ENCODE data around the gene USP38.
"Not testable (repeated sequence)": the region's sequence is repeated elsewhere in the genome, so short reads cannot be mapped to it uniquely, and the experiment has no call there.

Gene USP38

DNA sequence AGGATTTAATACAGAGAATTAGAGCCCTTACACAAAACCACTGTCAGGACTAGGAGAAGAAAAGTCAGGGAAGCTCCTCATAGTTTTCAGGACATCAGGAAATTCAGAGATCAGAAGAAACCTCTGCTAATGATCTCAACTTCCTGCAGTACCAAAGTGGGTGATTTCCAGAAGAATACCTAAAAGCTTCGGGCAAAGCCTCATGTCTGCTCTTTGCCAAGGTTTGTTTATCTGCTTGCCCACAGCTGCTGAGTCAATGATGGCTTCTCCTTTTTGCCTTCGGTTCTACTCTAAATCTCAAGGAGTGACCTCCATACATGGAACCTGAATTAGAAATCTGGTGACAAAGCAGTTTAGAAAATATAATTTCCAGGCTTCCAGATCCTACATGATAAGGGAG is 68.4 kb downstream of the USP38 start:
- H3K4me3 ChIP-seq (ENCODE audit: low read length) = no peak overlapping the region
- DNase-seq (ENCODE audit: low read depth, low spot score) = no peak

DNA sequence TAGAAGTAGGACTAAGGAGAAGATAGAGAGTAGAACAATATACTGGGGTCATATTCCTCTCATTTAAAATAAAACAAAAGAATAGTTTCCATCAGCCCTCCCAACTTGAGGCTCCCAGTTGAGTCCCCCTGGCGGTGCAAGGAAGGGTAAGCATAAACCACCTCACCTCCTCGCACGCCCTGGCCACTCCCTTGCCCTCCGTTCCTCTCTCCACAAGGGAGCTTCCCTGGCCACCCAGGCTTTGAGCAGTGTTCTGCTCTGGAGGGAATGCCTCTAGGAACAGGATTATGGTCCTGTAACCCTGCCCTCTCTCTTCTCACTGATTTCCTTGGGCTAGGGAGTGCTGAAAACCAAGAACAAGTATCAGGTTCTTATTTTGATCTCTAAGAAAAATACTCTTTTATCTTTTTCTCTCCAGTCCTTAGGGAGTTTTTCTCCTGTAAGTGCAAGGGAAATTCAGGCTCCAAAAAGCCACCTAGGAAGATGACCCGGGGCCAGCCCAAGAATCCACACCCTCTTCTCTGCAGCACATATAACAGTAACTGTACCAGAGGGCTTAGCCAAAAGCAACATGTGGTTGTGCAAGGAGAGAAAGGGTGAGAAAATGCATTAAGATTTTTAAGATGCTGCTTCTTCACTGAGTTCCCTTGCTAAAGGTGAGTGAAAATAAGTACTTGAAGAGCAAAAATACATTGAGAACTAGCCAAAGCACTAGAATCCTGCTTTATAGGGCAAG is 69.9 kb downstream of the USP38 start:
- DNase-seq (ENCODE audit: low read depth, low spot score) = no peak
- H3K4me3 ChIP-seq (ENCODE audit: low read length) = no peak overlapping the region

DNA sequence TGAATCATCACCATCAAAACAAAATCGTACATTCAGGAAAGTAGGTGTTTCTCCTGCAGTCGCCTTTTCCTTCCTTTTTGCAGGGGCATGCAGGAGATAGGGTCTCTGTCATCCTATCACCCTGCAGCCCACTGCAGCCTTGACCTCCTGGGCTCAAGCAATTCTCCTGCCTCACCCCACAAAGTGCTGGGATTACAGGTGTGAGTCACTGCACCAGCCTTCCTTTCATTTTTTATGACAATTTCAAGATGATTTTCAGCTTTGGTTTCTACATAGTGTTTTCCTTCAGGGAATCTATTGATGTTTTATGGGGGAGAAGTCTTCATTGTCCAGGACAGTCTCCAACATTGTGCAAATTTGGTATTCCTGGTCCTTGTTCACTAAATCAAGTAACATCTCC is 71.7 kb downstream of the USP38 start:
- H3K4me3 ChIP-seq (ENCODE audit: low read length) = no peak overlapping the region
- no peak for DNase-seq (ENCODE audit: low read depth, low spot score)

DNA sequence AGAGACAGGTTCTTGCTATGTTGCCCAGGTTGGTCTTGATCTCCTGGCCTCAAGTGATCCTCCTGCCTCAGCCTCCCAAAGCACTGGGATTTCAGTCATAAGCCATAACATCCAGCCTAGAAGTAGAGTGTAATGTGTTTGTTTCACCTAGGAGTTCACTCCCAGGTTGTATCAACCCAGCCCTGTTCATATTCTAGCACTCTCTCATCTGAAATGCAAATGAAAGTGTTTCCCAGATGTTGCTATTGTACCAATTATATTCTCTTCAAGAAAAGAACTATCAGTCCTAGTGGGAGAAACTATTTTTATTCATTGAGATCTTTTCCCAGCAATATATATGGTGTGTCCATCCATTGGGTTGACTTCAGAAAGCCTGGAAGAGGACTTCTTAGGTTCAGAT is 72.6 kb downstream of the USP38 start:
- no peak overlapping the region for H3K4me3 ChIP-seq (ENCODE audit: low read length)
- no peak for DNase-seq (ENCODE audit: low read depth, low spot score)

DNA sequence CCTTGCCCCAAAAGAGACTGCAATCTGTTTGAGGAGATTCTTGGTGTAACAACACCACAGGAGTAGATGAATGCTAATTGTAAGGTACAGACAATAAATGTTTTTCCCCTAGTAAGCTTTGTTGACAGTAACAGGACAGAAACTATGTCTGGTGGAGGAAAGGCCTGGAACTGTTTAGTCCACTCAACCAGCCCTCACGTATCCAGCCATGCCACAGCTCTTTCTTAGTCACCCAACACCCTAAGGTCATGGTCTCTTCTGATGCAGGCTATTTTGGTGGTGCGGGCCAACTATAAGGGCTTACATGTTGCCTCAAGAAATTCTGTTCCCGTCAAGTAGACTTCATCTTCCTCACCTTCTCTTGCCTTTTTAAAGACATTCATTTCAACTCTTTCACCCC is 76.0 kb downstream of the USP38 start:
- DNase-seq (ENCODE audit: low read depth, low spot score) = no peak
- no peak overlapping the region for H3K4me3 ChIP-seq (ENCODE audit: low read length)

DNA sequence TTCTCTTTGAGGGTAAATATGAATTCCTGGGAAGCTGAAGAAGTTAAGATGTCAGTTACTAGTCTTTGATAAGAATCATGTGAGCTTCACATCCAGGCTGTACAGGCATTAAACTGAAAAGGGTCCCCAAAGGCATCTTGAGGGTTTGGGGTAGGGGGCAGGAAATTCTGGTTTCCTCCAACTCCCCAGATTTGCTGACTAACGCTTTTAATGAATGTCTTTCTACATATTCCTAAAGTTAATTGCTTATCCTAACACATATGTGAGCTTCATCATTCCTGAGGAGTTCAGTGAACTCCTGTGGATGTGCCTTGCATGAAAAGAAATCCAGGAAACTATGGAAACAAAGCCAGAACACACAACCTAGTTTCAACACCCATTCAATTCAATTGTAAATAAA is 78.1 kb downstream of the USP38 start:
- DNase-seq (ENCODE audit: low read depth, low spot score) = no peak
- no peak overlapping the region for H3K4me3 ChIP-seq (ENCODE audit: low read length)

DNA sequence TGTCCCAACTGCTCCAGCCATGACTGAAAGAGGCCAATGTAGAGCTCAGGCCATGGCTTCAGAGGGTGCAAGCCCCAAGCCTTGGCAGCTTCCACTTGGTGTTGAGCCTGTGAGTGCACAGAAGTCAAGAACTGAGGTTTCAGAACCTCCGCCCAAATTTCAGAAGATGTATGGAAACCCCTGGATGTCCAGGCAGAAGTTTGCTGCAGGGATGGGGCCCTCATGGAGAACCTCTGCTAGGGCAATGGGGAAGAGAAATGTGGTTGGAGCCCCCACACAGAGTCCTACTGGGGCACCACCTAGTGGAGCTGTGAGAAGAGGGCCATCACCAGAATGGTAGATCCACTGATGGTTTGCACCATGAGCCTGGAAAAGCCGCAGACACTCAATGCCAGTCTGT is 83.0 kb downstream of the USP38 start:
- H3K4me3 ChIP-seq (ENCODE audit: low read length); DNase-seq (ENCODE audit: low read depth, low spot score): not testable (repeated sequence)

DNA sequence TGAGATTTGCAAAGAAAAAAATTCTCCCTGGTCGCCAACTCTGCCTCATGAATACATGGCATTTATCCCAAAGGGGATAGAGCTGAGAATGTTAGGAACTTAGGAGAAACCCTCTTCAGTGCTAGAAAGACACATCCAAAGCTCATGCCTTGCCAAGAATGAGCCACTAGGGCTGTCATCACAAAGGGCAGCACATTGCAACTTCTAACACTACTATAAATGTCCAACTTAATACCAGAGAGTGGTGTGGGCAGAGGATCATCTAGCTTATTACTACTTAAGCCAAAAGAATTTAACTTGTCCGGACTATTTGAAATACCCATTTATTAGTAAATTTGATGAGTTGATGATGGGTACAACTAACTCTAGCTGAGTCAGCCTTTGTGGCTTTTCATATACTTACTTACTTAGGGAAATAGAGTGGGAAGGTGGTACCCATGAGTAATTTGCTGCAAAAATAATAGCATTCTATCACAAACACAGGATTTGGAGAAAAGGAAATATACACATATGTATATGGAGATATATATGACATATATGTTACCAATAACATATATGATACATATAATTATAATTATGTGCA is 85.6 kb downstream of the USP38 start:
- DNase-seq (ENCODE audit: low read depth, low spot score) = no peak

More for the DNA sequence above, 85.6 kb downstream of the USP38 start:
- no peak overlapping the region for H3K4me3 ChIP-seq (ENCODE audit: low read length)
